ENCODE results near the gene KAT6B. TPM values are rescaled to one million over a fixed set of nuclear protein-coding genes. Genes with fewer than 3 reads are reported as not detected.

The KAT6B gene
- total RNA-seq, 1 donor from 2014 or later = 48.3 TPM

DNA sequence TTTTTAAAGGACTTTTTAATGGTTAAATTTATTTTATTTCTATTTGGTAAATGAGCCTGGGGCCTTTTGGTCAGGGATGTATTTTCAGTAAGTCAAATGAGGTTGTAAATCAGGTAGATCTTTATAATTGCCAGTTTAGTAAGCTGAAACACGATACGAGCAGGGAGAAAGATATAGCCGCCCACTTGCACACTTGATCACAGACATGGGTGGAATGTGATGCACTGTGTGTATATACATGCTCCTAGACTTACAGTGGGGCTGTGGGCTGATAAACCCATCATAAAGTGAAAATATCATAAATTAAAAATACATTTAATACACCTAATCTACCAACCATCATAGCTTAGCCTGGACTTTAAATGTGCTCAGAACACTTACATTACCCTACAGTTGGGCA lies 165.7 kb downstream of the KAT6B start:
- no peak for DNase-seq (ENCODE audit: extremely low spot score, unreplicated experiment)
- Mint-ChIP-seq H3K27me3 (no peaks in the 10 kb centered on the region), H3K4me3 (no peak overlapping the region), H3K27ac (no peak overlapping the region), H3K4me1 (ENCODE audit: unreplicated experiment) (peaks cover 16% of the 10 kb centered on the region), H3K36me3 (peaks cover 33% of the 10 kb centered on the region), H3K9me3 (peaks cover 4% of the 10 kb centered on the region)
- no peak for TF ChIP-seq CTCF (conservative IDR thresholded peaks at IDR 0.05)

GRCh38 chr10:74993649-74994048 lies 167.2 kb downstream of the KAT6B start:
- Mint-ChIP-seq H3K27ac (no peak overlapping the region), H3K4me1 (ENCODE audit: unreplicated experiment) (peaks cover 15% of the 10 kb centered on the region), H3K36me3 (peaks cover 40% of the 10 kb centered on the region), H3K4me3 (no peak overlapping the region), H3K27me3 (no peaks in the 10 kb centered on the region), H3K9me3 (peaks cover 4% of the 10 kb centered on the region)
- TF ChIP-seq CTCF (conservative IDR thresholded peaks at IDR 0.05) = no peak
- DNase-seq (ENCODE audit: extremely low spot score, unreplicated experiment) = no peak

GRCh38 chr10:74994854-74995253 lies 168.5 kb downstream of the KAT6B start:
- Mint-ChIP-seq H3K9me3 (peaks cover 4% of the 10 kb centered on the region), H3K36me3 (peaks cover 44% of the 10 kb centered on the region), H3K27ac (no peak overlapping the region), H3K4me1 (ENCODE audit: unreplicated experiment) (peaks cover 9% of the 10 kb centered on the region), H3K4me3 (no peak overlapping the region), H3K27me3 (no peaks in the 10 kb centered on the region)
- TF ChIP-seq CTCF (conservative IDR thresholded peaks at IDR 0.05) = no peak
- DNase-seq (ENCODE audit: extremely low spot score, unreplicated experiment) = no peak

- H3K27me3 Mint-ChIP-seq = no peaks in the 10 kb centered on the region
- peaks cover 4% of the 10 kb centered on the region for H3K9me3 Mint-ChIP-seq
- H3K36me3 Mint-ChIP-seq = peaks cover 42% of the 10 kb centered on the region
- no peak for TF ChIP-seq CTCF (conservative IDR thresholded peaks at IDR 0.05)
- H3K4me3 Mint-ChIP-seq = no peak overlapping the region
- DNase-seq (ENCODE audit: extremely low spot score, unreplicated experiment) = no peak
- H3K4me1 Mint-ChIP-seq (ENCODE audit: unreplicated experiment) = peaks cover 9% of the 10 kb centered on the region
- H3K27ac Mint-ChIP-seq = no peak overlapping the region
Observed at GRCh38 chr10:74995806-74996205, 169.4 kb downstream of the KAT6B start.

GRCh38 chr10:74997163-74997562 lies 170.8 kb downstream of the KAT6B start:
- no peak overlapping the region for H3K4me3 Mint-ChIP-seq
- no peaks in the 10 kb centered on the region for H3K27me3 Mint-ChIP-seq
- no peak for DNase-seq (ENCODE audit: extremely low spot score, unreplicated experiment)
- no peak overlapping the region for H3K27ac Mint-ChIP-seq
- H3K9me3 Mint-ChIP-seq = peaks cover 4% of the 10 kb centered on the region
- peaks cover 39% of the 10 kb centered on the region for H3K36me3 Mint-ChIP-seq
- no peak for TF ChIP-seq CTCF (conservative IDR thresholded peaks at IDR 0.05)
- peaks cover 4% of the 10 kb centered on the region for H3K4me1 Mint-ChIP-seq (ENCODE audit: unreplicated experiment)

- TF ChIP-seq CTCF (conservative IDR thresholded peaks at IDR 0.05) = no peak
- peaks cover 25% of the 10 kb centered on the region for H3K36me3 Mint-ChIP-seq
- H3K9me3 Mint-ChIP-seq = peaks cover 4% of the 10 kb centered on the region
- DNase-seq (ENCODE audit: extremely low spot score, unreplicated experiment) = no peak
- H3K4me1 Mint-ChIP-seq (ENCODE audit: unreplicated experiment) = no peaks in the 10 kb centered on the region
- H3K4me3 Mint-ChIP-seq = no peak overlapping the region
- H3K27me3 Mint-ChIP-seq = no peaks in the 10 kb centered on the region
- H3K27ac Mint-ChIP-seq = no peak overlapping the region
Observed at GRCh38 chr10:75000748-75001321, 174.4 kb downstream of the KAT6B start.
